Measurements from ENCODE around the gene SLC4A1. TPM values are rescaled to one million over a fixed set of nuclear protein-coding genes. Genes with fewer than 3 reads are reported as not detected.

The SLC4A1 gene
- total and polyA plus RNA-seq, 2 of the 13 experiments (the other 11 are each of a cell fraction or from before 2014, with no cell fraction given), result not detected

DNA sequence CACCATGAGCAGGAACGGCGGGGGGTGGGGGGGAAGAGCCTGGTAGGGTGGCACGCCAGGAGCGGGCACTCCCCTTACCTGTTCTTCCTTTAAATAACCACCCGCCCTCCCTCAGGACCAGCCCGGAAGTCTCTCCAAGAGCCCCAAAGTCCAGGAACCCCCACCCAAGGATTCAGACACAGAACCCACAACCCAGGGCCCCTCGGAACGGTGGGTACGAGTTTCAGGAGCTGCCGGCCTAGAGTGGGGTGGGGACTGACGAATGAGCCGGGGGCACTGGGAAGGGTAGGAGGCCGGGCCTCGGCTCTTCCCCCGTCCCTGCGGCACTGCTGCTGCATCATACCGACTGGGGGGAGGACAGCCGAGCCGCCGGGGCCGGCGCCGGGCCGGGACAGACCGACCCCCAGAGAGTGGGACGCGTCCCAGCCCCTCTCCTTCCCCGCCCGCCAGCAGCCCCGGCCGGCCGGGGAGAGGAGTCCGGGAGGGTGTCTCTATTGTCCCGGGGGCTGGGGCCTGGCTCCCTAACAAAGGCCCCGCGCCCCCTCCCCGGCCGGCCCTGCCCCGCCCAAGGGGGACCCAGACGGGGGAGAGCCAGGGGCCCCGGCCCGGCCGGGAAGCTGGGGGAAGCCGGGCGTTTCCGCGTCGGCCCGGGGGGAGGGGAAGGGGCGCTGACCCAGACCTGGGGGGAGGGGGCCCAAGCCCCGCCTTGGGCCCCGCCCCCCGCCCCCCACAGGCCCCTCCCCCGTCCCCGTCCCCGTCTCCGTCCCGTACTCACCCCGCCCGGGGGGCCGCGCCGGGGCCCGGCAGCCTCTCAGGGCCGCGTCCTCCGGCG is 69.0 kb downstream of the SLC4A1 start:
- H3K36me3 ChIP-seq (replicated peaks in 1 of 2; ENCODE audit: control insufficient read depth in 1 of 2, insufficient read depth in 2 of 2, low read length in 2 of 2), result peaks cover 14 to 34% of the 10 kb centered on the region in 2 experiments
- no peak for FAIRE-seq
- peak overlapping the region; percentile 84 for H3K9ac ChIP-seq (ENCODE audit: insufficient read depth, low read depth, low read length)
- POLR2A ChIA-PET, result interaction anchor here (0.6 to 4.1 kb wide), 19 partner anchors 8 to 636 kb away, joined by 3 to 71 read pairs (median 5); partner anchors contain the start of genes GRN, HDAC5, RUNDC3A and TMUB2
- peak overlapping the region; percentile 73 to 91 (median 86) for H3K4me3 ChIP-seq (replicated peaks in 1 of 3; ENCODE audit: insufficient read depth in 1 of 3, low read depth in 2 of 3, low read length in 3 of 3)
- peaks cover 38% of the 10 kb centered on the region for H3K4me1 ChIP-seq (ENCODE audit: insufficient read depth, low read length)
- H3K4me2 ChIP-seq (ENCODE audit: low read depth, low read length), result peak overlapping the region; percentile 91
- 0 out of 2 replicates have a peak, but pooled peaks cover 7% of the 10 kb centered on the region for H4K20me1 ChIP-seq (ENCODE audit: insufficient read depth, low read length)
- peaks cover 19% of the 10 kb centered on the region for H3K79me2 ChIP-seq (ENCODE audit: insufficient read depth, low read length)
- ATAC-seq, result peak; percentile 13
- H3K9me3 ChIP-seq (ENCODE audit: low read length), result no peaks in the 10 kb centered on the region
- peak overlapping the region; percentile 77 for H3K27ac ChIP-seq (ENCODE audit: extremely low read length, insufficient read depth, low read length)
- DNase-seq (ENCODE audit: low spot score), result no peak
- WGBS (ENCODE audit: low lambda C conversion rate), result 1% methylated on average over 14 of the region's 68 CpGs
- in situ Hi-C loops (cut with HindIII; ENCODE audit: extremely low pct_ligation_motif_present, low pct_unique_long_range_greater_than_20kb) (no loop called here), intact Hi-C loops (cut with micrococcal nuclease; ENCODE audit: unreplicated experiment) (no loop called here)
- CTCF ChIA-PET (ENCODE audit: low intra/inter-chr PET ratio, low total read pairs), result no interaction called here
- BruUV-seq (replicated peaks), result no TSS peak
- H3K27me3 ChIP-seq (ENCODE audit: control insufficient read depth in 1 of 2, insufficient read depth in 2 of 2, low read length in 2 of 2), result no peaks in the 10 kb centered on the region; a peak in 1 of 5 replicates
- H2AFZ ChIP-seq (ENCODE audit: low read length), result no peak overlapping the region
- TF ChIP-seq, protein P1, sequence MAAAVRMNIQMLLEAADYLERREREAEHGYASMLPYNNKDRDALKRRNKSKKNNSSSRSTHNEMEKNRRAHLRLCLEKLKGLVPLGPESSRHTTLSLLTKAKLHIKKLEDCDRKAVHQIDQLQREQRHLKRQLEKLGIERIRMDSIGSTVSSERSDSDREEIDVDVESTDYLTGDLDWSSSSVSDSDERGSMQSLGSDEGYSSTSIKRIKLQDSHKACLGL (CRISPR knock-in tag; IDR thresholded peaks at IDR 0.05), result no peak
- TF ChIP-seq ZNF331 (CRISPR knock-in tag; IDR thresholded peaks at IDR 0.05) (no peak), ZNF550 (CRISPR knock-in tag; IDR thresholded peaks at IDR 0.05; ENCODE audit: borderline replicate concordance) (0 out of 2 replicates have a peak, but pooled peaks have one; percentile 40), YEATS4 (CRISPR knock-in tag; IDR thresholded peaks at IDR 0.05; ENCODE audit: borderline replicate concordance) (no peak; the same call in 1 of the 2 replicates), ZNF883 (CRISPR knock-in tag; IDR thresholded peaks at IDR 0.05; ENCODE audit: not compliant biosample characterization) (no peak), NR3C1 (CRISPR knock-in tag; IDR thresholded peaks at IDR 0.05) (no peak), SOX13 (IDR thresholded peaks at IDR 0.05) (no peak), SOX13 (CRISPR knock-in tag; conservative IDR thresholded peaks at IDR 0.05 in 1 of 2, IDR thresholded peaks at IDR 0.05 in 1 of 2) (peak in 1 of 2 experiments; percentile 14; a peak in 1 of 4 replicates), ZNF350 (CRISPR knock-in tag; IDR thresholded peaks at IDR 0.05; ENCODE audit: borderline replicate concordance, low read depth) (peak; percentile 59), NBN (conservative IDR thresholded peaks at IDR 0.05) (no peak), FOXC1 (CRISPR knock-in tag; IDR thresholded peaks at IDR 0.05; ENCODE audit: borderline replicate concordance) (no peak), TMF1 (CRISPR knock-in tag; IDR thresholded peaks at IDR 0.05; ENCODE audit: low read depth) (no peak), ZZZ3 (CRISPR knock-in tag; IDR thresholded peaks at IDR 0.05; ENCODE audit: borderline replicate concordance) (no peak), HES4 (CRISPR knock-in tag; IDR thresholded peaks at IDR 0.05; ENCODE audit: borderline replicate concordance) (no peak; the same call in 1 of the 2 replicates), MTA3 (CRISPR knock-in tag; IDR thresholded peaks at IDR 0.05) (no peak)
- TF ChIP-seq, protein P2, sequence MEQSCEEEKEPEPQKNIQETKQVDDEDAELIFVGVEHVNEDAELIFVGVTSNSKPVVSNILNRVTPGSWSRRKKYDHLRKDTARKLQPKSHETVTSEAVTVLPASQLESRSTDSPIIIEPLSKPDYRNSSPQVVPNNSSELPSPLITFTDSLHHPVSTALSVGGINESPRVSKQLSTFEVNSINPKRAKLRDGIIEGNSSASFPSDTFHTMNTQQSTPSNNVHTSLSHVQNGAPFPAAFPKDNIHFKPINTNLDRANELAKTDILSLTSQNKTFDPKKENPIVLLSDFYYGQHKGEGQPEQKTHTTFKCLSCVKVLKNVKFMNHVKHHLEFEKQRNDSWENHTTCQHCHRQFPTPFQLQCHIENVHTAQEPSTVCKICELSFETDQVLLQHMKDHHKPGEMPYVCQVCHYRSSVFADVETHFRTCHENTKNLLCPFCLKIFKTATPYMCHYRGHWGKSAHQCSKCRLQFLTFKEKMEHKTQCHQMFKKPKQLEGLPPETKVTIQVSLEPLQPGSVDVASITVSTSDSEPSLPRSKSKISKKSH (CRISPR knock-in tag; IDR thresholded peaks at IDR 0.05; ENCODE audit: borderline replicate concordance), result no peak
- TF ChIP-seq, protein P3, sequence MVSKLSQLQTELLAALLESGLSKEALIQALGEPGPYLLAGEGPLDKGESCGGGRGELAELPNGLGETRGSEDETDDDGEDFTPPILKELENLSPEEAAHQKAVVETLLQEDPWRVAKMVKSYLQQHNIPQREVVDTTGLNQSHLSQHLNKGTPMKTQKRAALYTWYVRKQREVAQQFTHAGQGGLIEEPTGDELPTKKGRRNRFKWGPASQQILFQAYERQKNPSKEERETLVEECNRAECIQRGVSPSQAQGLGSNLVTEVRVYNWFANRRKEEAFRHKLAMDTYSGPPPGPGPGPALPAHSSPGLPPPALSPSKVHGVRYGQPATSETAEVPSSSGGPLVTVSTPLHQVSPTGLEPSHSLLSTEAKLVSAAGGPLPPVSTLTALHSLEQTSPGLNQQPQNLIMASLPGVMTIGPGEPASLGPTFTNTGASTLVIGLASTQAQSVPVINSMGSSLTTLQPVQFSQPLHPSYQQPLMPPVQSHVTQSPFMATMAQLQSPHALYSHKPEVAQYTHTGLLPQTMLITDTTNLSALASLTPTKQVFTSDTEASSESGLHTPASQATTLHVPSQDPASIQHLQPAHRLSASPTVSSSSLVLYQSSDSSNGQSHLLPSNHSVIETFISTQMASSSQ (IDR thresholded peaks at IDR 0.05; ENCODE audit: low read depth), result no peak
- TF ChIP-seq, protein P3 (CRISPR knock-in tag; IDR thresholded peaks at IDR 0.05; ENCODE audit: borderline replicate concordance), result no peak
